KMS-11 (cell line): Measurements from ENCODE around the gene RCOR2.

ENCODE experiments used
- H2AFZ ChIP-seq: fragments of 200-600 bp; sonication (generic); 2 replicates; pipeline ENCODE4 v1.6.1; 2016; ENCODE audit warnings: antibody characterized with exemption, mixed run types, low read depth
- H3K27ac ChIP-seq: fragments of 200-600 bp; sonication (generic); 2 replicates; pipeline ENCODE4 v1.6.1; 2016; ENCODE audit warnings: mild to moderate bottlenecking, mixed run types
- H3K27me3 ChIP-seq: fragments of 200-600 bp; sonication (generic); 2 replicates; pipeline ENCODE4 v1.6.1; 2017; ENCODE audit warnings: mild to moderate bottlenecking, low read depth, mixed run types, moderate library complexity; ENCODE audit not compliant: insufficient read depth
- H3K36me3 ChIP-seq: fragments of 200-600 bp; sonication (generic); 2 replicates; pipeline ENCODE4 v1.6.1; 2017; ENCODE audit warnings: mild to moderate bottlenecking, mixed run types; ENCODE audit not compliant: insufficient read depth
- H3K4me1 ChIP-seq: fragments of 200-600 bp; sonication (generic); 2 replicates; pipeline ENCODE4 v1.6.1; 2016; ENCODE audit warnings: mild to moderate bottlenecking, low read depth, mixed run types; ENCODE audit not compliant: poor library complexity, severe bottlenecking
- H3K4me2 ChIP-seq: fragments of 200-600 bp; sonication (generic); 2 replicates; pipeline ENCODE4 v1.7.0; 2016; ENCODE audit warnings: mild to moderate bottlenecking, mixed run types
- H3K4me3 ChIP-seq: fragments of 200-600 bp; sonication (generic); IDR thresholded peaks from 2 replicates; pipeline ENCODE4 v1.6.1; 2017; ENCODE audit warnings: low read depth, low read length, mixed read lengths; ENCODE audit not compliant: insufficient read depth
- H3K79me2 ChIP-seq: fragments of 200-600 bp; sonication (generic); 2 replicates; pipeline ENCODE4 v1.6.1; 2016; ENCODE audit warnings: low read depth, mixed run types; ENCODE audit not compliant: insufficient read depth
- H3K9ac ChIP-seq: fragments of 200-600 bp; sonication (generic); 2 replicates; pipeline ENCODE4 v1.6.1; 2016; ENCODE audit warnings: mild to moderate bottlenecking, mixed run types
- H4K20me1 ChIP-seq: fragments of 200-600 bp; sonication (generic); 2 replicates; pipeline ENCODE4 v1.6.1; 2016; ENCODE audit warnings: mild to moderate bottlenecking, mixed run types; ENCODE audit not compliant: insufficient read depth
- CTCF ChIP-seq: fragments of 200-600 bp; sonication (generic); conservative IDR thresholded peaks from 2 replicates; pipeline ENCODE4 v1.6.1; 2017; ENCODE audit warnings: low read depth, mild to moderate bottlenecking, antibody characterized with exemption, low read length, moderate library complexity, mixed read lengths

The RCOR2 gene

DNA sequence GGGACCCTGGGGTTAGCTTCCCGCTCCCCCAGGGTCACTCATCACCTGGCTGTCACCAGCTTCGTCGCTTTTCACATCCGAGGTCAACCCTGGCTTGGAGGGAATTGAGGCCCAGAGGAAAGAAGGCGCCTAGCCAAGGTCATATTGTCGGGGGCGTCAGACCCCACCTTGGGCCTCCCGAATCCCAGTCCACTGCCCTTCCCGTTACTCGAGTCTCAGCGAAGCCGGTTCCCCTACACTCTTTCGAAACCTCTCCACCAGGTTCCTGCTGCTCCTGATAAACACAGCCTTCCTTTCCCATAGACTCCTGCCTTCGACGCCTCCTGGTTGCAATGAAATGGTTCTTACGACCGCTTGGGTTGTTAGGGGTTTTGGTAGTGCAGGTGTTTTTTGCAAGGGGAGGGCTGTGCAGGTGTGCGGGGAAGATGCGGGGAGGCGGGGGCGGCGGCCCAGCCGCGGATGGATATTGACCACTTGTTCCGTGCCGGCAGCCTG is 22.5 kb upstream of the RCOR2 start:
- H3K9ac ChIP-seq, result peak overlapping the region; percentile 51; the same call in 1 of the 2 replicates
- no peak overlapping the region for H3K4me3 ChIP-seq
- peaks cover 8% of the 10 kb centered on the region; the same call in 1 of the 2 replicates for H3K79me2 ChIP-seq
- no peaks in the 10 kb centered on the region for H4K20me1 ChIP-seq
- TF ChIP-seq CTCF, result no peak
- peak overlapping the region; percentile 91 for H3K4me2 ChIP-seq
- H2AFZ ChIP-seq, result peak overlapping the region; percentile 29; the same call in 1 of the 2 replicates
- H3K27ac ChIP-seq, result no peak overlapping the region
- no peaks in the 10 kb centered on the region for H3K27me3 ChIP-seq
- H3K4me1 ChIP-seq, result peaks cover 7% of the 10 kb centered on the region
- no peaks in the 10 kb centered on the region for H3K36me3 ChIP-seq

GRCh38 chr11:63938479-63939396 is 21.8 kb upstream of the RCOR2 start, which contains the start of gene NAA40:
Gene NAA40, plus strand, starts transcription at chr11:63939002. Its CDS starts 95 bp downstream, at chr11:63939097.
- H3K27me3 ChIP-seq, result no peaks in the 10 kb centered on the region
- H3K4me2 ChIP-seq, result peak within 1 kb of the TSS; percentile 91
- peak within 1 kb of the TSS; percentile 15; the same call in 1 of the 2 replicates for H3K27ac ChIP-seq
- H2AFZ ChIP-seq, result peak within 1 kb of the TSS; percentile 97
- no peaks in the 10 kb centered on the region for H3K36me3 ChIP-seq
- no peak within 1 kb of the TSS for H3K4me3 ChIP-seq
- peak within 1 kb of the TSS; percentile 51; the same call in 1 of the 2 replicates for H3K9ac ChIP-seq
- peaks cover 7% of the 10 kb centered on the region for H3K4me1 ChIP-seq
- no peaks in the 10 kb centered on the region for H4K20me1 ChIP-seq
- TF ChIP-seq CTCF, result no peak
- H3K79me2 ChIP-seq, result peaks cover 8% of the 10 kb centered on the region; the same call in 1 of the 2 replicates

GRCh38 chr11:63937713-63938478 is 20.9 kb upstream of the RCOR2 start:
- H3K27ac ChIP-seq, result peak overlapping the region; percentile 15; the same call in 1 of the 2 replicates
- H3K9ac ChIP-seq, result no peak overlapping the region; the same call in 1 of the 2 replicates
- H3K79me2 ChIP-seq, result peaks cover 8% of the 10 kb centered on the region; the same call in 1 of the 2 replicates

More at GRCh38 chr11:63937713-63938478, 20.9 kb upstream of the RCOR2 start:
- TF ChIP-seq CTCF, result no peak
- H3K4me1 ChIP-seq, result peaks cover 7% of the 10 kb centered on the region
- H3K4me3 ChIP-seq, result no peak overlapping the region
- peak overlapping the region; percentile 97 for H2AFZ ChIP-seq
- no peaks in the 10 kb centered on the region for H4K20me1 ChIP-seq
- H3K4me2 ChIP-seq, result peak overlapping the region; percentile 84
- H3K27me3 ChIP-seq, result no peaks in the 10 kb centered on the region
- no peaks in the 10 kb centered on the region for H3K36me3 ChIP-seq
